HG02885 (cell line): ENCODE measurements around the gene HIRA.
A peak's percentile ranks its signal among the peaks of the same experiment; 100 is the strongest.

ENCODE experiments used
- ATAC-seq: cut with Tn5 transposase; IDR thresholded peaks from one replicate; pipeline ENCODE4 v1.9.1; 2021; ENCODE audit warnings: mild to moderate bottlenecking; ENCODE audit not compliant: unreplicated experiment, poor library complexity

Gene HIRA

GRCh38 chr22:19431649-19432132 is at the start of gene HIRA:
Gene HIRA, minus strand, starts transcription at chr22:19431733. Its CDS starts 257 bp downstream, at chr22:19431476.
- peak; percentile 47 for ATAC-seq

GRCh38 chr22:19480789-19481188 is 49.3 kb upstream of the HIRA start:
- ATAC-seq: no peak

- ATAC-seq: no peak
These were observed 48.6 kb upstream of the HIRA start for GRCh38 chr22:19480173-19480568.

GRCh38 chr22:19479355-19480172 is 48.0 kb upstream of the HIRA start, which contains the start of gene CDC45:
Gene CDC45, plus strand, starts transcription at chr22:19479920. Its CDS starts 49 bp downstream, at chr22:19479969.
- peak; percentile 88 for ATAC-seq

- peak; percentile 55 for ATAC-seq
These were observed 47.4 kb upstream of the HIRA start, which contains the start of gene UFD1 for GRCh38 chr22:19478901-19479354. Gene UFD1, minus strand, starts transcription at chr22:19479193. Its CDS starts 108 bp downstream, at chr22:19479085.

GRCh38 chr22:19478045-19478900 is 46.7 kb upstream of the HIRA start:
- no peak for ATAC-seq

GRCh38 chr22:19477321-19478044 is 46.0 kb upstream of the HIRA start:
- ATAC-seq: no peak

- no peak for ATAC-seq
These were observed 44.5 kb upstream of the HIRA start for GRCh38 chr22:19476023-19476422.

GRCh38 chr22:19473578-19473977 is 42.0 kb upstream of the HIRA start:
- ATAC-seq: no peak

- no peak for ATAC-seq
These were observed 40.7 kb upstream of the HIRA start for GRCh38 chr22:19472233-19472632.

- no peak for ATAC-seq
These were observed 40.0 kb upstream of the HIRA start for GRCh38 chr22:19471572-19471971.

- ATAC-seq: no peak
These were observed 38.5 kb upstream of the HIRA start for GRCh38 chr22:19470010-19470409.

GRCh38 chr22:19469421-19469820 is 37.9 kb upstream of the HIRA start:
- no peak for ATAC-seq

- ATAC-seq: no peak
These were observed 36.4 kb upstream of the HIRA start for GRCh38 chr22:19467912-19468311.

- ATAC-seq: no peak
These were observed 35.6 kb upstream of the HIRA start for GRCh38 chr22:19466848-19467752.

GRCh38 chr22:19466126-19466716 is 34.7 kb upstream of the HIRA start:
- no peak for ATAC-seq

GRCh38 chr22:19464975-19465374 is 33.4 kb upstream of the HIRA start:
- ATAC-seq: no peak

- ATAC-seq: no peak
These were observed 33.0 kb upstream of the HIRA start for GRCh38 chr22:19464546-19464945.
